HG02943 (cell line): Measurements from ENCODE around the gene TAF1A.
"Not testable (repeated sequence)": the region's sequence is repeated elsewhere in the genome, so short reads cannot be mapped to it uniquely, and the experiment has no call there.

Source experiments
- ATAC-seq: cut with Tn5 transposase; IDR thresholded peaks from one replicate; pipeline ENCODE4 v1.9.1; 2021; ENCODE audit warnings: mild to moderate bottlenecking, low read depth, moderate library complexity; ENCODE audit not compliant: unreplicated experiment

The TAF1A gene

GRCh38 chr1:222589462-222590302 is at the start of gene TAF1A:
Gene TAF1A (minus strand): TSS chr1:222589933.
- peak; percentile 99 for ATAC-seq

GRCh38 chr1:222634180-222635013 is 44.7 kb upstream of the TAF1A start:
- ATAC-seq, result peak; percentile 73

GRCh38 chr1:222632749-222633148 is 43.0 kb upstream of the TAF1A start:
- no peak for ATAC-seq

- no peak for ATAC-seq
Measured at GRCh38 chr1:222631611-222632208, 42.0 kb upstream of the TAF1A start.

- ATAC-seq, result no peak
Measured at GRCh38 chr1:222629921-222630535, 40.3 kb upstream of the TAF1A start.

GRCh38 chr1:222627232-222627631 is 37.5 kb upstream of the TAF1A start:
- ATAC-seq, result no peak

GRCh38 chr1:222624214-222624613 is 34.5 kb upstream of the TAF1A start:
- ATAC-seq, result no peak

- ATAC-seq, result no peak
Measured at GRCh38 chr1:222623458-222623857, 33.7 kb upstream of the TAF1A start.

GRCh38 chr1:222622765-222623164 is 33.0 kb upstream of the TAF1A start:
- no peak for ATAC-seq

- ATAC-seq, result peak; percentile 45
Measured at GRCh38 chr1:222620566-222620965, 30.8 kb upstream of the TAF1A start.

- no peak for ATAC-seq
Measured at GRCh38 chr1:222618880-222619596, 29.3 kb upstream of the TAF1A start.

GRCh38 chr1:222618001-222618879 is 28.5 kb upstream of the TAF1A start, which contains the start of gene MIA3:
Gene MIA3 (plus strand): TSS chr1:222618097. CDS start chr1:222618111, 14 bp downstream.
- ATAC-seq, result peak; percentile 54

GRCh38 chr1:222617367-222617951 is 27.7 kb upstream of the TAF1A start:
- ATAC-seq, result peak; percentile 78

GRCh38 chr1:222616525-222616924 is 26.8 kb upstream of the TAF1A start:
- no peak for ATAC-seq

- ATAC-seq, result no peak
Measured at GRCh38 chr1:222613627-222614026, 23.9 kb upstream of the TAF1A start.

- ATAC-seq, result no peak
Measured at GRCh38 chr1:222610728-222611127, 21.0 kb upstream of the TAF1A start.

GRCh38 chr1:222609111-222609510 is 19.4 kb upstream of the TAF1A start:
- ATAC-seq, result not testable (repeated sequence)

- no peak for ATAC-seq
Measured at GRCh38 chr1:222606757-222607156, 17.0 kb upstream of the TAF1A start.

GRCh38 chr1:222601257-222601656 is 11.5 kb upstream of the TAF1A start:
- no peak for ATAC-seq
